SH-SY5Y (cell line): Measurements from ENCODE around the gene KRT36.

Experiments
- GATA2 ChIP-seq: IDR thresholded peaks from 2 replicates; pipeline ENCODE4 v1.6.1; 2011; ENCODE audit warnings: mild to moderate bottlenecking, low read depth, low read length
- GATA3 ChIP-seq: IDR thresholded peaks from 2 replicates; pipeline ENCODE4 v1.6.1; 2011; ENCODE audit warnings: low read depth, mild to moderate bottlenecking, low read length, moderate library complexity

The KRT36 gene

GRCh38 chr17:41480581-41480980 is 9.1 kb downstream of the KRT36 start:
- TF ChIP-seq GATA3 (no peak), GATA2 (no peak)

- TF ChIP-seq GATA2 = no peak
- TF ChIP-seq GATA3 = no peak
Observed at GRCh38 chr17:41480136-41480535, 9.6 kb downstream of the KRT36 start.

GRCh38 chr17:41478237-41478636 is 11.5 kb downstream of the KRT36 start:
- TF ChIP-seq GATA2 = no peak
- TF ChIP-seq GATA3 = no peak

- TF ChIP-seq GATA2 (no peak), GATA3 (no peak)
Observed at GRCh38 chr17:41476866-41477815, 12.6 kb downstream of the KRT36 start.

- TF ChIP-seq GATA3 (no peak), GATA2 (no peak)
Observed at GRCh38 chr17:41475421-41475820, 14.3 kb downstream of the KRT36 start.

- no peak for TF ChIP-seq GATA2
- no peak for TF ChIP-seq GATA3
Observed at GRCh38 chr17:41474863-41475262, 14.8 kb downstream of the KRT36 start.

- no peak for TF ChIP-seq GATA3
- no peak for TF ChIP-seq GATA2
Observed at GRCh38 chr17:41468346-41468745, 21.4 kb downstream of the KRT36 start.

GRCh38 chr17:41467561-41467960 is 22.1 kb downstream of the KRT36 start:
- no peak for TF ChIP-seq GATA3
- TF ChIP-seq GATA2 = no peak

- TF ChIP-seq GATA2 (no peak), GATA3 (no peak)
Observed at GRCh38 chr17:41466988-41467387, 22.7 kb downstream of the KRT36 start, which contains the start of gene KRT32. TSS of gene KRT32 (minus strand) at chr17:41467386. CDS start at chr17:41467325, 61 bp downstream.

- no peak for TF ChIP-seq GATA2
- no peak for TF ChIP-seq GATA3
Observed at GRCh38 chr17:41464682-41465081, 25.0 kb downstream of the KRT36 start.

GRCh38 chr17:41464173-41464572 is 25.5 kb downstream of the KRT36 start:
- TF ChIP-seq GATA2 (no peak), GATA3 (no peak)

GRCh38 chr17:41463746-41464145 is 26.0 kb downstream of the KRT36 start:
- TF ChIP-seq GATA3 (no peak), GATA2 (no peak)

GRCh38 chr17:41462705-41463104 is 27.0 kb downstream of the KRT36 start:
- no peak for TF ChIP-seq GATA3
- no peak for TF ChIP-seq GATA2

GRCh38 chr17:41457676-41458075 is 32.0 kb downstream of the KRT36 start:
- TF ChIP-seq GATA2 = no peak
- no peak for TF ChIP-seq GATA3

GRCh38 chr17:41456204-41456603 is 33.5 kb downstream of the KRT36 start:
- TF ChIP-seq GATA2 (no peak), GATA3 (no peak)
